AG08396 (cell line): ENCODE results near the gene CDK14.

Source experiments
- DNase-seq: peaks from one replicate; pipeline ENCODE4 v3.0.0; 2012; ENCODE audit warnings: low spot score, mixed read lengths

Gene CDK14

GRCh38 chr7:90686146-90686545, 90.0 kb downstream of the CDK14 start:
- no peak for DNase-seq

GRCh38 chr7:90688810-90689209, 92.7 kb downstream of the CDK14 start:
- no peak for DNase-seq

- DNase-seq, result no peak
These were observed 93.1 kb downstream of the CDK14 start for GRCh38 chr7:90689260-90689659.

GRCh38 chr7:90690159-90690858, 94.2 kb downstream of the CDK14 start:
- no peak for DNase-seq

- no peak for DNase-seq
These were observed 96.3 kb downstream of the CDK14 start for GRCh38 chr7:90692396-90692795.

- DNase-seq, result no peak
These were observed 96.8 kb downstream of the CDK14 start for GRCh38 chr7:90692947-90693346.

GRCh38 chr7:90693939-90694338, 97.8 kb downstream of the CDK14 start:
- no peak for DNase-seq

- no peak for DNase-seq
These were observed 102.5 kb downstream of the CDK14 start for GRCh38 chr7:90698616-90699015.

- DNase-seq, result no peak
These were observed 104.9 kb downstream of the CDK14 start for GRCh38 chr7:90701021-90701420.

GRCh38 chr7:90701771-90702170, 105.7 kb downstream of the CDK14 start:
- DNase-seq, result no peak

GRCh38 chr7:90705391-90706071, 109.4 kb downstream of the CDK14 start:
- no peak for DNase-seq

GRCh38 chr7:90706072-90706716, 110.1 kb downstream of the CDK14 start:
- DNase-seq, result no peak

GRCh38 chr7:90708841-90709317, 112.8 kb downstream of the CDK14 start:
- DNase-seq, result no peak

GRCh38 chr7:90709501-90710465, 113.7 kb downstream of the CDK14 start:
- peak; percentile 15 for DNase-seq

- DNase-seq, result no peak
These were observed 114.3 kb downstream of the CDK14 start for GRCh38 chr7:90710466-90710850.

- DNase-seq, result no peak
These were observed 117.5 kb downstream of the CDK14 start for GRCh38 chr7:90713628-90714027.

- DNase-seq, result no peak
These were observed 118.9 kb downstream of the CDK14 start for GRCh38 chr7:90715067-90715466.

GRCh38 chr7:90717296-90718060, 121.4 kb downstream of the CDK14 start:
- peak; percentile 10 for DNase-seq

- no peak for DNase-seq
These were observed 123.0 kb downstream of the CDK14 start for GRCh38 chr7:90719155-90719554.

GRCh38 chr7:90720984-90721760, 125.1 kb downstream of the CDK14 start:
- peak; percentile 33 for DNase-seq
